HepG2 (cell line): Measurements from ENCODE around the gene PEX11G. TPM values are rescaled to one million over a fixed set of nuclear protein-coding genes. Genes with fewer than 3 reads are reported as not detected.

ENCODE experiments used
- CHD4 ChIP-seq: fragments of 200-600 bp; sonication (generic); IDR thresholded peaks from 2 replicates; pipeline ENCODE4 v1.7.0; 2017; ENCODE audit warnings: mild to moderate bottlenecking, low read length, borderline replicate concordance
- FOXK2 ChIP-seq: fragments of 450-650 bp; IDR thresholded peaks from 2 replicates; pipeline ENCODE4 v1.6.1; 2016
- HNF4A ChIP-seq: sonication (generic); formaldehyde crosslinking; IDR thresholded peaks from 2 replicates; pipeline ENCODE4 v1.4.0; 2020; ENCODE audit warnings: missing genetic modification reagents
- HOXA3 ChIP-seq: sonication (generic); formaldehyde crosslinking; IDR thresholded peaks from 2 replicates; pipeline ENCODE4 v1.5.0; 2020; ENCODE audit warnings: missing genetic modification reagents
- KLF9 ChIP-seq: IDR thresholded peaks from 2 replicates; pipeline ENCODE4 v1.6.1; 2016; ENCODE audit warnings: low read depth
- MYC ChIP-seq: sonication (generic); formaldehyde crosslinking; IDR thresholded peaks from 2 replicates; pipeline ENCODE4 v1.9.0; 2021; ENCODE audit warnings: missing genetic modification reagents, borderline replicate concordance
- RNF2 ChIP-seq: fragments of 450-650 bp; conservative IDR thresholded peaks from 2 replicates; pipeline ENCODE4 v1.6.1; 2016; ENCODE audit warnings: low read depth
- RXRA ChIP-seq: sonication (generic); formaldehyde crosslinking; IDR thresholded peaks from 2 replicates; pipeline ENCODE4 v1.5.1; 2020; ENCODE audit warnings: missing genetic modification reagents
- SALL2 ChIP-seq: sonication (generic); formaldehyde crosslinking; IDR thresholded peaks from 2 replicates; pipeline ENCODE4 v1.8.1; 2023; ENCODE audit warnings: mild to moderate bottlenecking, missing genetic modification reagents, inconsistent platforms
- SMARCC2 ChIP-seq: fragments of 450-650 bp; IDR thresholded peaks from 2 replicates; pipeline ENCODE4 v1.6.1; 2017; ENCODE audit warnings: antibody characterized with exemption, mild to moderate bottlenecking
- TRIM24 ChIP-seq: sonication (generic); formaldehyde crosslinking; IDR thresholded peaks from 2 replicates; pipeline ENCODE4 v1.8.0; 2022; ENCODE audit warnings: mild to moderate bottlenecking, missing genetic modification reagents
- ZNF101 ChIP-seq: sonication (generic); formaldehyde crosslinking; IDR thresholded peaks from 2 replicates; pipeline ENCODE4 v1.4.0; 2020; ENCODE audit warnings: mild to moderate bottlenecking, low read depth, missing genetic modification reagents, borderline replicate concordance
- ZNF382 ChIP-seq: sonication (generic); formaldehyde crosslinking; IDR thresholded peaks from 2 replicates; pipeline ENCODE4 v1.5.0; 2020; ENCODE audit warnings: missing genetic modification reagents, mild to moderate bottlenecking, borderline replicate concordance
- ZNF652 ChIP-seq: IDR thresholded peaks from 2 replicates; pipeline ENCODE4 v1.6.1; 2016; ENCODE audit warnings: low read depth, borderline replicate concordance
- ZNF775 ChIP-seq: sonication (generic); formaldehyde crosslinking; IDR thresholded peaks from 2 replicates; pipeline ENCODE4 v1.4.0; 2020; ENCODE audit warnings: missing genetic modification reagents, mild to moderate bottlenecking, moderate library complexity, borderline replicate concordance
- polyA plus RNA-seq, 8 experiments: library from polyadenylated mRNA; depleted of rRNA in 3 of 8; stranded (reverse) in 7 of 8; unstranded in 1 of 8; fragments of >200 nt; fragmentation: Illumina TruSeq in 4 of 8; extraction: Trizol in 4 of 8; gene quantifications; 2 replicates each; pipeline versions ENCODE4 v1.2.1 to v1.2.3, GENCODE V29; 2011 to 2016; ENCODE audit warnings: low read depth in 4 of 8, missing spikeins in 1 of 8, mixed read lengths in 1 of 8; ENCODE audit not compliant: insufficient read depth in 1 of 8
- total RNA-seq, 5 experiments: library from RNA; depleted of rRNA; stranded (reverse); fragments of >200 nt; fragmentation: Illumina TruSeq; extraction: Trizol; gene quantifications; 2 replicates each; pipeline ENCODE4 v1.2.3, GENCODE V29; 2016; ENCODE audit warnings: low read depth in 1 of 5
- TF ChIP-seq, protein P1 (sequence below): sonication (generic); formaldehyde crosslinking; IDR thresholded peaks from 2 replicates; pipeline ENCODE4 v1.5.0; 2020; ENCODE audit warnings: mild to moderate bottlenecking, missing genetic modification reagents, borderline replicate concordance

PEX11G gene
- total and polyA plus RNA-seq, 2 of the 13 experiments (the other 11 are each of a cell fraction or from before 2014, with no cell fraction given), result not detected

DNA sequence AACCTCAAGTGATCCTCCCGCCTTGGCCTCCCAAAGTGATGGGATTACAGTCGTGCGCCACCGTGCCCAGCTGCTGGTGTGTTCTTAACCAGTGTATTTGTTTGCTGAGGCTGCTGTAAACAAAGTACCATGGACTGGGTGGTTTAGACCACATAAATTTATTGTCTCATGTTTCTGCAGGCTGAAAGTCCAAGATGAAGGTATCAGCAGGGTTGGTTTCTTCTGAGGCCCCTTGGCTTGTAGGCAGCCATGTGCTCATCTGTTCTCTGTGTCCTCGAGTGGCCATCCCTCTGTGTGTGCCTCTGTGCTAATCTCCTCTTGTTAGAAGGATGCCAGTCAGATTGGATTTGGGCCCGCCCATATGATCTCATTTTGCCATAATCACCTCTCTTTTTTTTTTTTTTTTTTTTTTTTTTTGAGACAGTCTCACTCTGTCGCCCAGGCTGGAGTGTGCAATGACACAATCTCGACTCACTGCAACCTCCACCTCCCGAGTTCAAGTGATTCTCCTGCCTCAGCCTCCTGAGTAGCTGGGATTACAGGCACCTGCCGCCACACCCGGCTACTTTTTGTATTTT, 31.8 kb downstream of the PEX11G start (continued):
- TF ChIP-seq, protein P1, sequence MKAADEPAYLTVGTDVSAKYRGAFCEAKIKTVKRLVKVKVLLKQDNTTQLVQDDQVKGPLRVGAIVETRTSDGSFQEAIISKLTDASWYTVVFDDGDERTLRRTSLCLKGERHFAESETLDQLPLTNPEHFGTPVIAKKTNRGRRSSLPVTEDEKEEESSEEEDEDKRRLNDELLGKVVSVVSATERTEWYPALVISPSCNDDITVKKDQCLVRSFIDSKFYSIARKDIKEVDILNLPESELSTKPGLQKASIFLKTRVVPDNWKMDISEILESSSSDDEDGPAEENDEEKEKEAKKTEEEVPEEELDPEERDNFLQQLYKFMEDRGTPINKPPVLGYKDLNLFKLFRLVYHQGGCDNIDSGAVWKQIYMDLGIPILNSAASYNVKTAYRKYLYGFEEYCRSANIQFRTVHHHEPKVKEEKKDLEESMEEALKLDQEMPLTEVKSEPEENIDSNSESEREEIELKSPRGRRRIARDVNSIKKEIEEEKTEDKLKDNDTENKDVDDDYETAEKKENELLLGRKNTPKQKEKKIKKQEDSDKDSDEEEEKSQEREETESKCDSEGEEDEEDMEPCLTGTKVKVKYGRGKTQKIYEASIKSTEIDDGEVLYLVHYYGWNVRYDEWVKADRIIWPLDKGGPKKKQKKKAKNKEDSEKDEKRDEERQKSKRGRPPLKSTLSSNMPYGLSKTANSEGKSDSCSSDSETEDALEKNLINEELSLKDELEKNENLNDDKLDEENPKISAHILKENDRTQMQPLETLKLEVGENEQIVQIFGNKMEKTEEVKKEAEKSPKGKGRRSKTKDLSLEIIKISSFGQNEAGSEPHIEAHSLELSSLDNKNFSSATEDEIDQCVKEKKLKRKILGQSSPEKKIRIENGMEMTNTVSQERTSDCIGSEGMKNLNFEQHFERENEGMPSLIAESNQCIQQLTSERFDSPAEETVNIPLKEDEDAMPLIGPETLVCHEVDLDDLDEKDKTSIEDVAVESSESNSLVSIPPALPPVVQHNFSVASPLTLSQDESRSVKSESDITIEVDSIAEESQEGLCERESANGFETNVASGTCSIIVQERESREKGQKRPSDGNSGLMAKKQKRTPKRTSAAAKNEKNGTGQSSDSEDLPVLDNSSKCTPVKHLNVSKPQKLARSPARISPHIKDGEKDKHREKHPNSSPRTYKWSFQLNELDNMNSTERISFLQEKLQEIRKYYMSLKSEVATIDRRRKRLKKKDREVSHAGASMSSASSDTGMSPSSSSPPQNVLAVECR, result no peak
- TF ChIP-seq ZNF652, result no peak
- no peak for TF ChIP-seq MYC (CRISPR knock-in tag)
- TF ChIP-seq RXRA, result no peak
- no peak for TF ChIP-seq ZNF775
- no peak for TF ChIP-seq CHD4
- TF ChIP-seq ZNF382 (CRISPR knock-in tag), result no peak
- no peak for TF ChIP-seq HNF4A
- no peak for TF ChIP-seq KLF9 (CRISPR knock-in tag)
- no peak for TF ChIP-seq HOXA3 (CRISPR knock-in tag)
- TF ChIP-seq TRIM24 (CRISPR knock-in tag), result no peak
- no peak for TF ChIP-seq FOXK2
- TF ChIP-seq SMARCC2, result no peak
- no peak for TF ChIP-seq SALL2 (CRISPR knock-in tag)
- TF ChIP-seq ZNF101 (CRISPR knock-in tag), result no peak
- TF ChIP-seq RNF2, result no peak
